Measurements from ENCODE around the gene SLC12A4.
"Not testable (repeated sequence)": the region's sequence is repeated elsewhere in the genome, so short reads cannot be mapped to it uniquely, and the experiment has no call there.

SLC12A4 gene

GRCh38 chr16:67989322-67990017, 21.0 kb upstream of the SLC12A4 start:
- in situ Hi-C loops (cut with MboI; ENCODE audit: low sequenced_read_pairs), result loop anchor here (5.0 kb wide), 1 partner anchor 48 kb away; no protein-coding TSS in a partner anchor

GRCh38 chr16:67988675-67989074, 20.2 kb upstream of the SLC12A4 start:
- in situ Hi-C loops (cut with MboI; ENCODE audit: low sequenced_read_pairs), result no loop called here

- in situ Hi-C loops (cut with MboI; ENCODE audit: low sequenced_read_pairs), result no loop called here
Measured at GRCh38 chr16:67987460-67988160, 19.2 kb upstream of the SLC12A4 start.

- in situ Hi-C loops (cut with MboI; ENCODE audit: low sequenced_read_pairs), result no loop called here
Measured at GRCh38 chr16:67986949-67987348, 18.5 kb upstream of the SLC12A4 start.

GRCh38 chr16:67982011-67982696, 13.7 kb upstream of the SLC12A4 start:
- in situ Hi-C loops (cut with MboI; ENCODE audit: low sequenced_read_pairs), result no loop called here

- in situ Hi-C loops (cut with MboI; ENCODE audit: low sequenced_read_pairs), result no loop called here
Measured at GRCh38 chr16:67979955-67980678, 11.7 kb upstream of the SLC12A4 start, which contains the start of gene DPEP3. Gene DPEP3 (minus strand): TSS chr16:67980499. CDS start chr16:67980380, 119 bp downstream.

GRCh38 chr16:67977469-67978227, 9.2 kb upstream of the SLC12A4 start:
- in situ Hi-C loops (cut with MboI; ENCODE audit: low sequenced_read_pairs), result no loop called here

GRCh38 chr16:67977005-67977404, 8.6 kb upstream of the SLC12A4 start:
- in situ Hi-C loops (cut with MboI; ENCODE audit: low sequenced_read_pairs), result no loop called here

- in situ Hi-C loops (cut with MboI; ENCODE audit: low sequenced_read_pairs), result no loop called here
Measured at GRCh38 chr16:67976205-67976604, 7.8 kb upstream of the SLC12A4 start.

- in situ Hi-C loops (cut with MboI; ENCODE audit: low sequenced_read_pairs), result no loop called here
Measured at GRCh38 chr16:67975321-67976105, 7.1 kb upstream of the SLC12A4 start.

GRCh38 chr16:67972285-67972684, 3.8 kb upstream of the SLC12A4 start:
- in situ Hi-C loops (cut with MboI; ENCODE audit: low sequenced_read_pairs), result not testable (repeated sequence)

- in situ Hi-C loops (cut with MboI; ENCODE audit: low sequenced_read_pairs), result no loop called here
Measured at GRCh38 chr16:67971111-67971510, 2.7 kb upstream of the SLC12A4 start.

- in situ Hi-C loops (cut with MboI; ENCODE audit: low sequenced_read_pairs), result no loop called here
Measured at GRCh38 chr16:67969254-67970039, 1.0 kb upstream of the SLC12A4 start.

GRCh38 chr16:67967958-67968399, 458 bp downstream of the SLC12A4 start:
- in situ Hi-C loops (cut with MboI; ENCODE audit: low sequenced_read_pairs), result no loop called here

- in situ Hi-C loops (cut with MboI; ENCODE audit: low sequenced_read_pairs), result no loop called here
Measured at GRCh38 chr16:67967183-67967957, 1.1 kb downstream of the SLC12A4 start.

- in situ Hi-C loops (cut with MboI; ENCODE audit: low sequenced_read_pairs), result no loop called here
Measured at GRCh38 chr16:67966549-67967182, 1.8 kb downstream of the SLC12A4 start.
